Brain microvascular endothelial cell (primary cell): ENCODE results near the gene ACP1.
A peak's percentile ranks its signal among the peaks of the same experiment; 100 is the strongest.
"Not testable (repeated sequence)": the region's sequence is repeated elsewhere in the genome, so short reads cannot be mapped to it uniquely, and the experiment has no call there.

Experiments
- DNase-seq: peaks from one replicate; pipeline ENCODE4 v3.0.0-alpha.2; 2020
- H3K27ac ChIP-seq: fragments of 250-450 bp; sonication (Bioruptor Pico); 2 replicates; pipeline ENCODE4 v1.5.1; 2020; ENCODE audit warnings: mild to moderate bottlenecking, moderate library complexity
- H3K27me3 ChIP-seq: fragments of 250-450 bp; sonication (Bioruptor Pico); replicated peaks from 2 replicates; pipeline ENCODE4 v1.5.1; 2020; ENCODE audit warnings: mild to moderate bottlenecking
- H3K36me3 ChIP-seq: fragments of 250-450 bp; sonication (Bioruptor Pico); replicated peaks from 2 replicates; pipeline ENCODE4 v1.5.1; 2020; ENCODE audit warnings: mild to moderate bottlenecking
- H3K4me3 ChIP-seq: 2 replicates; pipeline ENCODE4 v1.5.1; 2011; ENCODE audit warnings: low read depth, mild to moderate bottlenecking, control low read depth, low read length, moderate library complexity
- in situ Hi-C: cut with HindIII; loops from 2 replicates; pipeline ENCODE4 v1.10.0; 2017; ENCODE audit warnings: low sequenced_read_pairs, low pct_ligation_motif_present
- TF ChIP-seq, protein P1 (sequence below): IDR thresholded peaks from 2 replicates; pipeline ENCODE4 v1.5.1; 2011; ENCODE audit warnings: low read depth, mild to moderate bottlenecking, moderate library complexity, low read length, control low read depth, inconsistent platforms; ENCODE audit errors: missing control alignments

Gene ACP1

DNA sequence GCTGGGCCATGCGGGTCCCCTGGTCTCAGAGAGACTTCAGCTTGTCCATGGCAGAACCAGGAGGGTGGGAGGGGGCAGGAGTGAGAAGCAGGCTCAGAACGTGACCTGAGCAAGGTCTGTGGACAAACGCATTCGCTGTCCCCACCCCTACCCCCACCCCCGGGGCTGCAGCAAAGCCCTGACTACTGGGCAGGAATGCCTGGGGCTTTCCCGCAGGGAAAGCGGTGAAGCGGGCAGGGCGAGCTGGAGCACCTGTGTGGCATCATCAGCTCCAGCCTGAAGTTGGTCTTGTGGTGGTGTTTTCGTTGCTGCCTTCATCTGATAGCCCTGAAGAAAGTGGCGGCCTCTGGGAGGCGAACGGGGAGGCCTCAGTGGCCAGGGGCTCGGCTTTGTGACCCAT lies 49.2 kb downstream of the ACP1 start:
- no peaks in the 10 kb centered on the region for H3K27me3 ChIP-seq
- in situ Hi-C loops, result no loop called here
- no peak for DNase-seq
- H3K36me3 ChIP-seq, result no peaks in the 10 kb centered on the region
- TF ChIP-seq, protein P1, sequence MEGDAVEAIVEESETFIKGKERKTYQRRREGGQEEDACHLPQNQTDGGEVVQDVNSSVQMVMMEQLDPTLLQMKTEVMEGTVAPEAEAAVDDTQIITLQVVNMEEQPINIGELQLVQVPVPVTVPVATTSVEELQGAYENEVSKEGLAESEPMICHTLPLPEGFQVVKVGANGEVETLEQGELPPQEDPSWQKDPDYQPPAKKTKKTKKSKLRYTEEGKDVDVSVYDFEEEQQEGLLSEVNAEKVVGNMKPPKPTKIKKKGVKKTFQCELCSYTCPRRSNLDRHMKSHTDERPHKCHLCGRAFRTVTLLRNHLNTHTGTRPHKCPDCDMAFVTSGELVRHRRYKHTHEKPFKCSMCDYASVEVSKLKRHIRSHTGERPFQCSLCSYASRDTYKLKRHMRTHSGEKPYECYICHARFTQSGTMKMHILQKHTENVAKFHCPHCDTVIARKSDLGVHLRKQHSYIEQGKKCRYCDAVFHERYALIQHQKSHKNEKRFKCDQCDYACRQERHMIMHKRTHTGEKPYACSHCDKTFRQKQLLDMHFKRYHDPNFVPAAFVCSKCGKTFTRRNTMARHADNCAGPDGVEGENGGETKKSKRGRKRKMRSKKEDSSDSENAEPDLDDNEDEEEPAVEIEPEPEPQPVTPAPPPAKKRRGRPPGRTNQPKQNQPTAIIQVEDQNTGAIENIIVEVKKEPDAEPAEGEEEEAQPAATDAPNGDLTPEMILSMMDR, result no peak
- H3K4me3 ChIP-seq, result no peak overlapping the region
- H3K27ac ChIP-seq, result no peak overlapping the region

DNA sequence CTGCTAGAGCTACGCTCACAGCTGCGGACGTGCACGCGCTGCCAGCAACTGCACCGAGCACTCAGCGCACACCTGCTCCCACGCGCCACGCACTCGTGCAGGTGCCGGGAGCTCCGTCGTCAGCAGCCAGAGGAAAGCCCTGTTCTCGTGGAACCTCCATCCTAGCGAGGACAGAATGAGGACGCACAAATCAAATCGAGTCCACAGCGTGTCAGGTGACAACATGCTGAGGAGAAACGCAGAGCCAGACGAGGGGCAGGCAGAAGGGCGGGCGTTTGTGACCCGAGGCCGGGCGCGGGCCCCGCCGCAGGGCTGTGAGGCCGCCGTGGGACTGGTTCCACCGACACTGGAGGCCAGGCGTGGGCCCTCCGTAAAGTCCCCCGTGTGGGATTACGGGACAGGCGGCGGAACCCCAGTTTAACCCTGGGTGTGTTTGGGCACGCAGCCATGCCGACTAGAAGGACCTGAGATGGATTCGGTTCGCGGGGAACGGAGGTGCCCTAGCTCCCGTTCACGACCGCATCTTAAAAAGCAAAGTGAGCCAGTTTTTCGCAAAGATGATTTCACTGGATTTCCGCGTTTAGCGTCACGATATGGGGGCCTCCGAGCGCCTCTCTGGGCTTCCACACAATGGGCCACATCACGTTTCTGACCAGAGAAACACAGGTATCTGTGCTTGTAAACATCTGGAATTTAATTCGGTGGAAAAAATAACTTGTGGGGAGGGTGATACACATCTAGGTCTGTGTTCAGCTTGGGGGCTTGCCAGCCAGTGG lies 50.0 kb downstream of the ACP1 start:
- no peak overlapping the region for H3K4me3 ChIP-seq
- TF ChIP-seq, protein P1, result no peak
- H3K36me3 ChIP-seq, result no peaks in the 10 kb centered on the region
- DNase-seq, result no peak
- no peak overlapping the region for H3K27ac ChIP-seq
- in situ Hi-C loops, result no loop called here
- H3K27me3 ChIP-seq, result no peaks in the 10 kb centered on the region

DNA sequence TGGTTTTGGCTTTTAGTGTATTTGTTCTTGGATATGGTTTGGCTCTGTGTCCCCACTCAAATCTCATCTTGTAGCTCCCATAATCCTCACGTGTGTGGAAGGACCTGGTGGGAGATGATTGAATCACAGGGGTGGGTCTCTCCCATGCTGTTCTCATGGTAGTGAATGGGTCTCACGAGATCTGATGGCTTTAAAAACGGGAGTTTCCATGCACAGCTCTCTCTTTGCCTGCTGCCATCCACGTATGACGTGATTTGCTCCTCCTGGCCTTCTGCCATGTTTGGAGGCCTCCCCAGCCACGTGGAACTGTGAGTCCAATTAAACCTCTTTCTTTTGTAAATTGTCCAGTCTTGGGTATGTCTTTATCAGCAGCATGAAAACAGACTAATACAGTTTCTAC lies 51.2 kb downstream of the ACP1 start:
- H3K4me3 ChIP-seq, H3K27ac ChIP-seq, DNase-seq, H3K27me3 ChIP-seq, in situ Hi-C loops, H3K36me3 ChIP-seq: not testable (repeated sequence)

DNA sequence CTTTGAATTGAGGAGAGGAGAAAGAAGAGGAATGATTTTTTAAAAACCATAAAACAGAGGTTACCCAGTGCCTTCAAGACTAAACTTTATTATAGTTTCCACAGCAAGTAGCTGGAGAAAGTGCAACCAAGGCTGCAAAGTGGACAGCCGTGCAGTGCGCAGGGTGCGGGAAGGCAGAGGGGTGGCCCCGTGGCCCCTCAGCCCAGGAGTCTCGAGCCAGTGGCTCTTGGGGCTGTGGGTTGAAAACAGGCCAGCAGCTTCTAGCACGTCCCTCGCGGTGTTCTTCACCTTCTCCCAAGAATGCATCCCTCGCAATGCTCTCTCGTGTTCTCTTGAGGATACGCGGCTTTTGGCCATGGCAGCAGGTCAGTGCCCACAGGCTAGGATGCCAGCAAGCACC lies 51.6 kb downstream of the ACP1 start:
- H3K4me3 ChIP-seq, result no peak overlapping the region
- TF ChIP-seq, protein P1, result no peak
- no peak overlapping the region for H3K27ac ChIP-seq
- no peak for DNase-seq
- in situ Hi-C loops, result no loop called here
- H3K27me3 ChIP-seq, result no peaks in the 10 kb centered on the region
- no peaks in the 10 kb centered on the region for H3K36me3 ChIP-seq

DNA sequence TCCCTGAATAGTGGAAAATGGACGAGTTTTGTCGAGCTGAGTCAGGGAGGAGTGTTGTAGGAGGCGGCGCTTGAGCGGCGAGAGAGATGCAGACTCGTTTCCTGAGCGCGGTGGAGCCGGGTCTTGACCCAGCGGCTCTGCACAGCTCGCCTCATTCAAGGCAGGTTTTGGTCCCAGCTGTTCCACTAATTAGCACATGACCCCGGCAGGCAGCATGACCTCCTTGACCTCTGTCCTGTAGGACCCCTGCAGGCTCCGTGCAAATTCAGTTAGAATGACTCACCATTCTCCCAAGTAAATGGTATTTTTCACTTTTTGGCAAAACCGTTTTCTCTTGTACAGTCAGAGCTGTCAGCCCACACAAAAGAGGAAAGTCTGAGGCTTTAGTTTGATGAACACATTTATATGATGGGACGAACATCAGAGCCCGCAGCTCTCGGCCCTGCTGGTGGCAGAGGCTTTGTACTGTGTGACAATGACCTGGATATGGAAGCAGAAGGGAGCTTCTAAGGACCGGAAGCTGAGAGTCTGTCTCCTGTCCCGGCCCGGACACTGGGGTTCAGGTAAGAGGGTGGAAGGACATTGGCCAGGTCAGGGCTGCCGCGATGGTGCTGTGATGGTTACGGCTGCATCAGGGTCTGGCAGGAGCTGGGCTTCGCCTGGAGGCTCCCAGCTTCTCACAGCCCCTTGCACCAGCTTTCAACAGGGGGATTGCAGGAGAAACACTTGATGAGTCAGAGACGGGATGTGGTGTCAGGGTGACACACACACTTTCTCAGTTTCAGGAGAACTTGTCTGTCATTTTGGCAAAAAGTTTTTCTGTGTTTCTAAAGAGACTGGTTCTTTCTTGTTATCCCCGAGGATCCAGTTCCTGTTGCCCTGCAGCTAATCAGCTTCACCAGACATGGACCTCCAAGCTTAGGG lies 53.0 kb downstream of the ACP1 start:
- Histone ChIP-seq H3K27ac (peak overlapping the region; percentile 62), H3K4me3 (peak overlapping the region; percentile 37), H3K27me3 (no peaks in the 10 kb centered on the region), H3K36me3 (no peaks in the 10 kb centered on the region)
- in situ Hi-C loops, result no loop called here
- peak; percentile 55 for DNase-seq
- TF ChIP-seq, protein P1, result peak; percentile 3

DNA sequence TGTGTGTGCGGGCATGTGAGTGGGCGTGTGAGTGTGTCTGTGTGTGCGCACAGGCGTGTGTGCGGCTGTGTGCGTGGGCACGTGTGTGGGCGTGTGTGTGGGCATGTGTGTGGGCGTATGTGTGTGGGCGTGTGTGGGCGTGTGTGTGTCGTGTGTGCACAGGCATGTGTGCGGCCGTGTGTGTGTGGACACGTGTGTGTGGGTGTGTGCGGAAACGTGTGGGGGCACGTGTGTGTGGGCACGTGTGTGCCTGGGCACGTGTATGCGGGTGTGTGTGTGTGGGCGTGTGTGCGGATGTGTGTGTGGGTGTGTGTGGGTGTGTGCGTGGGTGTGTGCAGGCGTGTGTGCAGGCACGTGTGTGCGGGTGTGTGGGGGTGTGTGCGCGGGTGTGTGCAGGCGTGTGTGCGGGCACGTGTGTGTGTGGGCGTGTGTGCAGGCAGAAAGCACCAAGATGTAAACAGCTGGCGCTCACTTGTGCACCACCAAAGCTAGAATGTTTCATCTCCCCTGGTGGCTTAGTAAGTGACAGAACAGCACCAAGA lies 54.4 kb downstream of the ACP1 start:
- Histone ChIP-seq H3K27me3 (no peaks in the 10 kb centered on the region), H3K36me3 (no peaks in the 10 kb centered on the region), H3K4me3 (no peak overlapping the region), H3K27ac (no peak overlapping the region)
- in situ Hi-C loops, result no loop called here
- TF ChIP-seq, protein P1, result no peak
- DNase-seq, result no peak
